GM12874 (cell line): ENCODE results near the gene CEP120.

Source experiments
- TF ChIP-seq, protein P1 (sequence below): IDR thresholded peaks from 2 replicates; pipeline ENCODE4 v1.5.1; 2011; ENCODE audit warnings: low read depth, mild to moderate bottlenecking, control low read depth, low read length, moderate library complexity; ENCODE audit not compliant: insufficient read depth

CEP120 gene

DNA sequence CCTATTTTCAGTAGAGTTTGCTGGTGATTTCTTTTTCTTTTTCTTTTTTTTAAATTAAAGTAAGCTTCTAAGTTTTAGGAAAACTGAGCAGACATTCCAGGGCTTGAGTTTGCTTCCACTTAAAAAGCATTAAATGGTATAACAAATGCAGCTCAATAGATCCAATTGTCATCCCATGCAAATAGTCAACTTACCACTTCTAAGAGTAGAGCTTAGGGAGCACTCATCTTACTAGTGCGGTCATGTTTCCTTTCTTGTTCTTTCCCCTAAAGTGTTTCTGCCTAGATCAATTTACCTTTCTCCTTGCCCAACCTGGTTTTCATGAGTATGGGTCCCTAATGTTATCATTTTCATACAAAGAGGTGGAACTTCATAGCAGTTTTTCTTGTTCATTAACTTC is 13.0 kb upstream of the CEP120 start:
- TF ChIP-seq, protein P1, sequence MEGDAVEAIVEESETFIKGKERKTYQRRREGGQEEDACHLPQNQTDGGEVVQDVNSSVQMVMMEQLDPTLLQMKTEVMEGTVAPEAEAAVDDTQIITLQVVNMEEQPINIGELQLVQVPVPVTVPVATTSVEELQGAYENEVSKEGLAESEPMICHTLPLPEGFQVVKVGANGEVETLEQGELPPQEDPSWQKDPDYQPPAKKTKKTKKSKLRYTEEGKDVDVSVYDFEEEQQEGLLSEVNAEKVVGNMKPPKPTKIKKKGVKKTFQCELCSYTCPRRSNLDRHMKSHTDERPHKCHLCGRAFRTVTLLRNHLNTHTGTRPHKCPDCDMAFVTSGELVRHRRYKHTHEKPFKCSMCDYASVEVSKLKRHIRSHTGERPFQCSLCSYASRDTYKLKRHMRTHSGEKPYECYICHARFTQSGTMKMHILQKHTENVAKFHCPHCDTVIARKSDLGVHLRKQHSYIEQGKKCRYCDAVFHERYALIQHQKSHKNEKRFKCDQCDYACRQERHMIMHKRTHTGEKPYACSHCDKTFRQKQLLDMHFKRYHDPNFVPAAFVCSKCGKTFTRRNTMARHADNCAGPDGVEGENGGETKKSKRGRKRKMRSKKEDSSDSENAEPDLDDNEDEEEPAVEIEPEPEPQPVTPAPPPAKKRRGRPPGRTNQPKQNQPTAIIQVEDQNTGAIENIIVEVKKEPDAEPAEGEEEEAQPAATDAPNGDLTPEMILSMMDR, result no peak

DNA sequence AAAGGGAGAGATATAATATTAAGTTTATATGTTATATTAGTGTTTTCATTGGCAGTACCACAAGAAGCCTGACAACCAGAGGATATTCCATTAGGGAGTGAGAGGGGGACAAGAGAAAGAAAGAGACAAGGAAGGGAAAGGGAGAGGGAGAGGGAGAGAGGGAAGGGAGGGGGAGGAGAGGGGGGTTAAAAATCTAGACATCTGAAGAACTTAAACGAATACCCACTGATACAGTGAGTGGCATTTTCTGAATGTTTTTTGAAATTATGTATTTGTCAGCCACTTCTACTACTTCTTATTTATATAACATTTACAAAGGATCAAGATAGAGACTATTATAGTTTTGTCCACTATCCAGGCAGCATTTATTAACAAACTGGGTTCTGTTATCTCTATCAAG is 11.6 kb upstream of the CEP120 start:
- TF ChIP-seq, protein P1, result no peak

DNA sequence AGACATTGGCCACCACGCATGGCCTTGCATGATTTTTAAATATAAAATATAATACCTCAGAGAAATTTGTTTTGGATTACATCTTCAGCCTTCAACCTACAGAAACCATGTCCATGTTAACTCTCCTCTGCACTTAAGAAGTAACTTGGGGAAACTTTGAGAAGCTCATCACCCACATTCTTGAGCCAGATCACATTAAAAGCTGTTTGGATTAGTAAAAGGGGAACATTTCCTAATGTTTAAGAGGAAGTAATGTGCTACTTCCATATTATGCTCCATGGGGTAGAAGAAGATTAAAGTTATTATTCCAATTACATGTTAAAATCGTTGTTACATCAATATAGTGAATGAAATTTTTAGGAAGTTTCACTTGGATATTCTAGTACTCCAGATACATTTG is 10.4 kb upstream of the CEP120 start:
- TF ChIP-seq, protein P1, result no peak

DNA sequence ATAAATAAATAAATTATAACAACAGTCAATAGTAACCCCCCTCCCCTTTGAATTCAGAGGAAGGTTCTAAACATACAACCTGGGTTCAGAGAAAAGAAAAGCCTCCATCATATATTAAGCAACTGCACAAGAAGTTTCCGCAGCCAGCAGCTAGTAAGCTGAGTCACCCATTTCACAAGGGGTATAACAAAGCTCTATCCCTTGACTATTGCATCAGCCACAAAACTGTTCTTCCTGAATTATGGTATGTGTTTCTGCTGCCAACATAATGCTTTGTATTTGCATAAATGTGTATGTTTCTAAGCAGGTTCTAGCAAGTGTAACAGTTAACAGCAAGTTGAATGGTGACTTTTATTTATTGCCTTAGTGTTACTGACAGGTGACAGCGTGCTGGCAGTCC is 6.8 kb upstream of the CEP120 start:
- TF ChIP-seq, protein P1, result no peak

DNA sequence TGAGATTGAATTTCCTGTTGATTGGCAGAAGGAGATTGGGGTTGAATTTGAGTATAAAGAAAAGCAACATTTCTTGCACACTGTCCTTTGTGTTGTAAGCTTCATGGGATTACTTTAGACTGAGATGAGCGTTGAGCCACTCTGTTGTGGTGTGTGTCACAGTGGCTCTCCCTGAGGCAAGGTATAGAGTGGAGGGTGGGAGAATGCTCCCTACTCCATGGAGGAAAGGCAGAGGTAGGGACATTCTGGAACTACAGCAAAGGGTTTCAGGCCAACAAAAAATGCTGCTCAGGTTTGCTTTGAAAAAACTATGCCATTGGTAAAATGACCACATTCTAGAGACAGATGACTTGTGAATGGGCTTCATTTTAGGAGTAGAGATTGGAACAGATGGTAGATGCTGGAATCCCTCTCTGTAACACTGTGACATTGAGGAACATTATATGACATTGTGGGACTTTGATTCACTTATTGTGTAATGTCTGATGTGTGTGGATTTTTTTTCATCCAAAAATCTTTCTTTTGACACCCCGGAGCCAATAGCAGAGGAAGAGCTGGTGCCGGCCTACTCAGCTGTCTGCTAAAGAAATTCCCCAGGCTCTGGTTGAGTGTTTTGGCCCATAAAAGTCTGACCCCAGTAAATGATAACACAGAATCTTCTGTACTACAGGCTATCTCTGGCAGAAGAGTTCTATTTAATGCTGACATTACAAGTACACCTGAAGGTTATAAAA is 6.2 kb upstream of the CEP120 start:
- TF ChIP-seq, protein P1, result no peak

DNA sequence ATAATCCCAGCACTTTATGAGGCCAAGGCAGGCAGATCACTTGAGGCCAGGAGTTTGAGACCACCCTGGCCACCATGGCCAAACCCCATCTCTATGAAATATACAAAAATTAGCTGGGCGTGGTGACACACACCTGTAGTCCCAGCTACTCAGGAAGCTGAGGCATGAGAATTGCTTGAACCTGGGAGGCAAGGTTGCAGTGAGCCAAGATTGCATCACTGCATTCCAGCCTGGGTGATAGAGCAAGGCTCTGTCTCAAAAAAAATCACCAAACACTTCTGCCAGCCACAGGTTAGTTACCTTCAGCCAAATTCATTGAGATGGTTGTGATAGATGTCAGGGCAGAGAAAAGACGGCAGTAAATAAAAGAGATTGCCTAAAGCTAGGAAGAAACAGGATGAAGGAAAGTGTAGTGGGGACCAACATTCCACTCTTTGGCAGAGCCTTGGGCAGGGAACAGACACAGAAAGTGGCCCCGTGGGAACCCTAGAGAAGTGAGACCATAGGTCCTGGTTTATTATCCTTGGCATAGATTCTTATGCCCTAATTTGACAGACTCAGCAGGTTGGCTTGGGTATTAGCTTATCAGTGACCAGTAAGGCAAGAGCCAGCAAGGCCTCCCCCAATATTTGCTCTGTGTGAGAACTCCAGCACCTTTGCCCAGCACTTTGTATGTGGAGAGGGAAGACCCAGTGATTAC is 5.5 kb upstream of the CEP120 start:
- TF ChIP-seq, protein P1, result no peak

DNA sequence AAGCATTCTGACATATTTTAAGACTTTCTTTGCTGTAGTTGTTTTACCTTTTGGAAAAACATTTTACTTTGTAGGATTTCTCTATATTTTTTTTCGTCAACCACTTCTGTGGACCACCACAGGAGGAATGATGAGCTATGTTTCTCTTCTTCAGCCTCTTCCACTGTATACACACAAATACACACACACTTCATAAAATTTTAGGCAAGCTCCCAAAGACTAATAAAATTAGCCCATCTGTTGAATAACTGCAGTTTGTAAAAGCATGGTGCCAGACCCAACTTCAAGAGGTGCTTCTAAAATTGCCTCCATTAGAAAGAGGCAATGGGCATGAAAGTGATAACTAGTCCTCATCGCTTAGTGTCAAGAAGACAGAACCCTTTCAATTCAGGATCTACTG is 4.1 kb upstream of the CEP120 start:
- TF ChIP-seq, protein P1, result no peak
